ENCODE data around the gene ETV7. TPM values are rescaled to one million over a fixed set of nuclear protein-coding genes. Genes with fewer than 3 reads are reported as not detected.
A peak's percentile ranks its signal among the peaks of the same experiment; 100 is the strongest.

ETV7 gene
- total RNA-seq, 1 donor from 2014 or later, result not detected

- Mint-ChIP-seq H3K4me3 (ENCODE audit: unreplicated experiment) (no peak overlapping the region), H3K9me3 (ENCODE audit: unreplicated experiment) (peaks cover 8% of the 10 kb centered on the region)
- no peak for DNase-seq
These were observed 67.6 kb downstream of the ETV7 start for GRCh38 chr6:36319821-36320220.

DNA sequence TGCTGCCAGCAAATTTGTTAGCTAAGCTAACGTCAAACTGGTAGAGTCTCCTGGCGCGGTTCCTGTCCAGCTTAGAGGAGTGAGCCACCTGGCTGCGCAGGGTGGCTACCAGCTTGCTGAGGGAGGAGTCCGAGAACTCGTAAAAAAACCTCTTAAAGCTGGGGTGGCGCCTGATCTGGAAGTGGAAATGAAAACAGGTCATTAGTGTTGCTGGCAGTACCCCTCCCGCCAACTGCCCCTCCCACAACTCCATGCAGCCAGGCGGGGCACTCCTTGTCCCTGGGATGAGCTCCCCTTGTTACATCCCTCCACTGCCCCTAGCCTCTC is 68.1 kb downstream of the ETV7 start:
- Mint-ChIP-seq H3K4me3 (ENCODE audit: unreplicated experiment) (no peak overlapping the region), H3K27me3 (ENCODE audit: unreplicated experiment) (peaks cover 4% of the 10 kb centered on the region), H3K36me3 (ENCODE audit: unreplicated experiment) (no peaks in the 10 kb centered on the region), H3K9me3 (ENCODE audit: unreplicated experiment) (peaks cover 8% of the 10 kb centered on the region), H3K27ac (ENCODE audit: unreplicated experiment) (no peak overlapping the region), H3K4me1 (ENCODE audit: low read depth, unreplicated experiment) (peaks cover 16% of the 10 kb centered on the region)
- no peak for DNase-seq
- TF ChIP-seq, protein P1, sequence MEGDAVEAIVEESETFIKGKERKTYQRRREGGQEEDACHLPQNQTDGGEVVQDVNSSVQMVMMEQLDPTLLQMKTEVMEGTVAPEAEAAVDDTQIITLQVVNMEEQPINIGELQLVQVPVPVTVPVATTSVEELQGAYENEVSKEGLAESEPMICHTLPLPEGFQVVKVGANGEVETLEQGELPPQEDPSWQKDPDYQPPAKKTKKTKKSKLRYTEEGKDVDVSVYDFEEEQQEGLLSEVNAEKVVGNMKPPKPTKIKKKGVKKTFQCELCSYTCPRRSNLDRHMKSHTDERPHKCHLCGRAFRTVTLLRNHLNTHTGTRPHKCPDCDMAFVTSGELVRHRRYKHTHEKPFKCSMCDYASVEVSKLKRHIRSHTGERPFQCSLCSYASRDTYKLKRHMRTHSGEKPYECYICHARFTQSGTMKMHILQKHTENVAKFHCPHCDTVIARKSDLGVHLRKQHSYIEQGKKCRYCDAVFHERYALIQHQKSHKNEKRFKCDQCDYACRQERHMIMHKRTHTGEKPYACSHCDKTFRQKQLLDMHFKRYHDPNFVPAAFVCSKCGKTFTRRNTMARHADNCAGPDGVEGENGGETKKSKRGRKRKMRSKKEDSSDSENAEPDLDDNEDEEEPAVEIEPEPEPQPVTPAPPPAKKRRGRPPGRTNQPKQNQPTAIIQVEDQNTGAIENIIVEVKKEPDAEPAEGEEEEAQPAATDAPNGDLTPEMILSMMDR (IDR thresholded peaks at IDR 0.05; ENCODE audit: partially characterized antibody, unreplicated experiment), result no peak

More at GRCh38 chr6:36319821-36320220, 67.6 kb downstream of the ETV7 start:
- H3K4me1 Mint-ChIP-seq (ENCODE audit: low read depth, unreplicated experiment), result peaks cover 16% of the 10 kb centered on the region
- H3K27ac Mint-ChIP-seq (ENCODE audit: unreplicated experiment), result no peak overlapping the region
- peaks cover 4% of the 10 kb centered on the region for H3K27me3 Mint-ChIP-seq (ENCODE audit: unreplicated experiment)
- TF ChIP-seq, protein P1 (IDR thresholded peaks at IDR 0.05; ENCODE audit: partially characterized antibody, unreplicated experiment), result no peak
- H3K36me3 Mint-ChIP-seq (ENCODE audit: unreplicated experiment), result no peaks in the 10 kb centered on the region

GRCh38 chr6:36318690-36319435 is 68.6 kb downstream of the ETV7 start:
- peak; percentile 39 for DNase-seq
- H3K9me3 Mint-ChIP-seq (ENCODE audit: unreplicated experiment), result peaks cover 8% of the 10 kb centered on the region
- H3K27me3 Mint-ChIP-seq (ENCODE audit: unreplicated experiment), result peaks cover 4% of the 10 kb centered on the region
- peaks cover 20% of the 10 kb centered on the region for H3K4me1 Mint-ChIP-seq (ENCODE audit: low read depth, unreplicated experiment)
- H3K4me3 Mint-ChIP-seq (ENCODE audit: unreplicated experiment), result no peak overlapping the region
- TF ChIP-seq, protein P1 (IDR thresholded peaks at IDR 0.05; ENCODE audit: partially characterized antibody, unreplicated experiment), result no peak
- H3K27ac Mint-ChIP-seq (ENCODE audit: unreplicated experiment), result no peak overlapping the region
- H3K36me3 Mint-ChIP-seq (ENCODE audit: unreplicated experiment), result no peaks in the 10 kb centered on the region

DNA sequence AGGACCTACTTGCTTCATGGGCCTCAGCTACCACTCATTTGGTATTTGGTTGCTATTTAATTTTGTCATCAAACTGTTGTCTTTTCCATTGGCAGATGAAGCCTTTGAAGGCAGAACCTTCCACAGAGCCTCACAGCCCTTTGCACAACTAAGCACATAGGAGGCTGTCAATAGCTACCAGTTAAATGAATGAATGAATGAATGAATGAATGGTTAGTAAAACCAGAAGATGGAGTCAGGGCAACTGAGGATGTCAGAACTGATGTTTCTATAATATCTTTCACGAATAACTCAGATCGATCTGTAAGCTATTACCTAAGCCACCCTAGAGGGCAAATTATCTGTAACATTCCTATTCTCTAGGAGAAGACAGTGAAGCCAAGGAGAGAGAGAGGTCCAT is 69.8 kb downstream of the ETV7 start:
- peaks cover 14% of the 10 kb centered on the region for H3K4me1 Mint-ChIP-seq (ENCODE audit: low read depth, unreplicated experiment)
- no peak overlapping the region for H3K27ac Mint-ChIP-seq (ENCODE audit: unreplicated experiment)
- TF ChIP-seq, protein P1 (IDR thresholded peaks at IDR 0.05; ENCODE audit: partially characterized antibody, unreplicated experiment), result no peak
- peaks cover 6% of the 10 kb centered on the region for H3K9me3 Mint-ChIP-seq (ENCODE audit: unreplicated experiment)
- no peak overlapping the region for H3K4me3 Mint-ChIP-seq (ENCODE audit: unreplicated experiment)
- no peak for DNase-seq
- no peaks in the 10 kb centered on the region for H3K36me3 Mint-ChIP-seq (ENCODE audit: unreplicated experiment)
- peaks cover 4% of the 10 kb centered on the region for H3K27me3 Mint-ChIP-seq (ENCODE audit: unreplicated experiment)

Other genes starting within 250 kb of the ETV7 start
- 36.2 TPM for gene BRPF3, start 190.9 kb downstream of the ETV7 start, total RNA-seq (ENCODE audit: unreplicated experiment)
- gene PNPLA1, start 117.6 kb downstream of the ETV7 start, total RNA-seq (ENCODE audit: unreplicated experiment), result not detected
- gene BNIP5, start 50.8 kb downstream of the ETV7 start, total RNA-seq (ENCODE audit: unreplicated experiment), result not detected
- gene PXT1, start 55.2 kb upstream of the ETV7 start, total RNA-seq (ENCODE audit: unreplicated experiment), result not detected
- gene KCTD20, start 55.3 kb upstream of the ETV7 start, total RNA-seq (ENCODE audit: unreplicated experiment), result 29.1 TPM
- 55.1 TPM for gene STK38, start 159.8 kb upstream of the ETV7 start, total RNA-seq (ENCODE audit: unreplicated experiment)
- 288 TPM for gene SRSF3, start 206.7 kb upstream of the ETV7 start, total RNA-seq (ENCODE audit: unreplicated experiment)

Data from glutamatergic neuron (in vitro differentiated cells).